AG08395 (cell line): ENCODE measurements around the gene NOSTRIN.
"Not testable (repeated sequence)": the region's sequence is repeated elsewhere in the genome, so short reads cannot be mapped to it uniquely, and the experiment has no call there.

Experiments used
- DNase-seq: peaks from one replicate; pipeline ENCODE4 v3.0.0; 2012; ENCODE audit warnings: mixed read lengths, low spot score

Gene NOSTRIN

GRCh38 chr2:168790226-168790902 lies 12.1 kb upstream of the NOSTRIN start:
- DNase-seq = no peak

- DNase-seq = not testable (repeated sequence)
Measured at GRCh38 chr2:168791140-168791539, 11.3 kb upstream of the NOSTRIN start.

GRCh38 chr2:168793596-168793995 lies 8.8 kb upstream of the NOSTRIN start:
- no peak for DNase-seq

- DNase-seq = no peak
Measured at GRCh38 chr2:168794968-168795367, 7.5 kb upstream of the NOSTRIN start.

- no peak for DNase-seq
Measured at GRCh38 chr2:168796090-168796577, 6.3 kb upstream of the NOSTRIN start.

- DNase-seq = no peak
Measured at GRCh38 chr2:168796583-168797285, 5.7 kb upstream of the NOSTRIN start.

GRCh38 chr2:168797286-168797655 lies 5.2 kb upstream of the NOSTRIN start:
- DNase-seq = no peak

- no peak for DNase-seq
Measured at GRCh38 chr2:168798076-168798887, 4.2 kb upstream of the NOSTRIN start.

GRCh38 chr2:168798888-168799410 lies 3.5 kb upstream of the NOSTRIN start:
- DNase-seq = no peak

GRCh38 chr2:168801471-168801870 lies 966 bp upstream of the NOSTRIN start:
- no peak for DNase-seq

GRCh38 chr2:168802859-168803725 lies 655 bp downstream of the NOSTRIN start:
- DNase-seq = no peak

GRCh38 chr2:168804214-168804613 lies 1.8 kb downstream of the NOSTRIN start:
- DNase-seq = no peak

- no peak for DNase-seq
Measured at GRCh38 chr2:168805615-168806014, 3.2 kb downstream of the NOSTRIN start.

GRCh38 chr2:168809537-168809936 lies 7.1 kb downstream of the NOSTRIN start:
- DNase-seq = no peak

- no peak for DNase-seq
Measured at GRCh38 chr2:168810235-168810634, 7.8 kb downstream of the NOSTRIN start.

GRCh38 chr2:168811696-168812095 lies 9.3 kb downstream of the NOSTRIN start:
- DNase-seq = no peak

- DNase-seq = no peak
Measured at GRCh38 chr2:168814046-168814445, 11.6 kb downstream of the NOSTRIN start.

GRCh38 chr2:168814939-168815907 lies 12.8 kb downstream of the NOSTRIN start:
- DNase-seq = no peak

- peak; percentile 90 for DNase-seq
Measured at GRCh38 chr2:168816369-168816768, 13.9 kb downstream of the NOSTRIN start.

- DNase-seq = peak; percentile 13
Measured at GRCh38 chr2:168819050-168819715, 16.7 kb downstream of the NOSTRIN start.
